ENCODE measurements around the gene KISS1R.

- TF ChIP-seq CTCF (IDR thresholded peaks at IDR 0.05; ENCODE audit: low read depth, low read length) (no peak), EZH2phosphoT487 (IDR thresholded peaks at IDR 0.05; ENCODE audit: low read depth) (no peak)
Observed at GRCh38 chr19:960601-960938, 43.4 kb downstream of the KISS1R start.
